COR-L47 (cell line): Measurements from ENCODE around the gene MRPL46.
"Not testable (repeated sequence)": the region's sequence is repeated elsewhere in the genome, so short reads cannot be mapped to it uniquely, and the experiment has no call there.

ENCODE experiments used
- DNase-seq: peaks from one replicate; lab custom pipeline; 2025; lab: John Stamatoyannopoulos, UW

The MRPL46 gene

GRCh38 chr15:88477904-88478303, 10.7 kb upstream of the MRPL46 start:
- no peak for DNase-seq

GRCh38 chr15:88477126-88477525, 9.9 kb upstream of the MRPL46 start:
- no peak for DNase-seq

GRCh38 chr15:88476635-88477060, 9.5 kb upstream of the MRPL46 start:
- peak; percentile 41 for DNase-seq

GRCh38 chr15:88473661-88474293, 6.6 kb upstream of the MRPL46 start:
- not testable (repeated sequence) for DNase-seq

GRCh38 chr15:88472225-88472624, 5.0 kb upstream of the MRPL46 start:
- no peak for DNase-seq

- DNase-seq, result no peak
These were observed 3.6 kb upstream of the MRPL46 start for GRCh38 chr15:88470625-88471372.

- no peak for DNase-seq
These were observed 2.1 kb upstream of the MRPL46 start for GRCh38 chr15:88469321-88469720.

GRCh38 chr15:88468721-88469120, 1.5 kb upstream of the MRPL46 start:
- not testable (repeated sequence) for DNase-seq

GRCh38 chr15:88467935-88468528, 844 bp upstream of the MRPL46 start:
- no peak for DNase-seq

GRCh38 chr15:88465633-88466224, 1.5 kb downstream of the MRPL46 start:
- DNase-seq, result no peak

- DNase-seq, result no peak
These were observed 3.2 kb downstream of the MRPL46 start for GRCh38 chr15:88463870-88464532.

- DNase-seq, result no peak
These were observed 10.5 kb downstream of the MRPL46 start for GRCh38 chr15:88456733-88457132.

GRCh38 chr15:88454867-88455810, 12.0 kb downstream of the MRPL46 start:
- DNase-seq, result peak; percentile 59

- no peak for DNase-seq
These were observed 13.0 kb downstream of the MRPL46 start for GRCh38 chr15:88454236-88454635.

- DNase-seq, result no peak
These were observed 13.5 kb downstream of the MRPL46 start for GRCh38 chr15:88453651-88454050.

- DNase-seq, result peak; percentile 36
These were observed 16.9 kb downstream of the MRPL46 start for GRCh38 chr15:88450125-88450798.

GRCh38 chr15:88449581-88449980, 17.6 kb downstream of the MRPL46 start:
- DNase-seq, result no peak

GRCh38 chr15:88448991-88449461, 18.2 kb downstream of the MRPL46 start:
- no peak for DNase-seq

- no peak for DNase-seq
These were observed 19.4 kb downstream of the MRPL46 start for GRCh38 chr15:88447741-88448140.

GRCh38 chr15:88447206-88447605, 20.0 kb downstream of the MRPL46 start:
- no peak for DNase-seq
